ENCODE measurements around the gene TXNRD2.
"Not testable (repeated sequence)": the region's sequence is repeated elsewhere in the genome, so short reads cannot be mapped to it uniquely, and the experiment has no call there.

Gene TXNRD2

GRCh38 chr22:19840059-19840458 lies 101.6 kb downstream of the TXNRD2 start:
- DNase-seq: no peak

- DNase-seq: no peak
Observed at GRCh38 chr22:19837915-19838314, 103.7 kb downstream of the TXNRD2 start.

DNA sequence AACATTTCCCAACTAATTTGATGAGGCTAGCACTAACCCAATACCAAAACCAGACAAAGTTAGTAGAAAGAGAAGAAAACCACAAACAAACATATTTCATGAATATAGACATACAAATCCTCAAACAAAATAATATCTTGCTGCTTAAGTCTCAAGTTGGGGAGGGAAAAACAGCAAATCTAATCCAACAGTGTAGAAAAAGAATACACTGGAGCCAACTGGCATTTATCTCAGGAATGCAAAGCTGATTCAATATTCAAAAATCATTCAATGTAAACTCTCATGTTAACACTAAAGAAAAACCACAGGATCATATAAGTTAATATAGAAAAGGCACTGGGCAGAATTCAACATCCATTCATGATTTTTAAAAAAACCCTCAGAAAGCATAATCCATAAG lies 105.1 kb downstream of the TXNRD2 start:
- DNase-seq: no peak

DNA sequence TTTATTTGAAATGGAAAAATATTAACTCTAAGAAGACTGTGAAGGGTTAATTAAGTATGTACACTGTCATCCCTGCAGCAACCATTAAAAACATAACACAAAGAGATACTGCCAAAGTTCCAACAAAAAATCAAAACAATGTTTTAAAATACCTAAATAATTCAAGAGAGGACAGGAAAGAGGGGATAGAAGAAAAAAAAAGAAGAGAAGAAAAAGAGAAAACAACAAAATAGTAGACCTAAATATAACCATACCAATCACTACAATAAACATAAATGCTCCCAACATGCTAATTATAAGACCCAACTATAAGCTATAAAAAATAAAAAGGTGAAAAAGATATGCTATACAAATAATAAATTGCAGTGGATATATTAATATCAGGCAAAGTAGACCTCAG lies 107.0 kb downstream of the TXNRD2 start:
- DNase-seq: no peak

- DNase-seq: not testable (repeated sequence)
Observed at GRCh38 chr22:19833327-19833726, 108.3 kb downstream of the TXNRD2 start.

GRCh38 chr22:19832476-19833108 lies 109.0 kb downstream of the TXNRD2 start:
- DNase-seq: no peak

DNA sequence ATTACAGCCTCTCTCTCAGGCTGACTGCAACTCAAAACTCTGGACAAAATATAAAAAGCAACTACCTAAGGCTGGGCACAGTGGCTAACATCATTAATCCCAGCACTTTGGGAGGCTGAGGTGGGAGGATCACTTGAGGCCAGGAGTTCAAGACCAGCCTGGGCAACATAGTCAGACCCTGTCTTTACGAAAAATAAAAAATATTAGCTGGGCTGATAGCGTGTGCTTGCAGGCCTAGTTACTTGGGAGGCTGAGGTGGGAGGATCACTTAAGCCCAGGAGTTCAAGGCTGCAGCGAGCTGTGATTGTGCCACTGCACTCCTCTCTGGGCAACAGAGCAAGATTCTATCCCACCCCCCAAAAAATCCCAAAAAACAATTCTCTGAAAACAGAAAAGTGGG lies 109.6 kb downstream of the TXNRD2 start:
- not testable (repeated sequence) for DNase-seq

GRCh38 chr22:19831016-19831415 lies 110.6 kb downstream of the TXNRD2 start:
- no peak for DNase-seq

DNA sequence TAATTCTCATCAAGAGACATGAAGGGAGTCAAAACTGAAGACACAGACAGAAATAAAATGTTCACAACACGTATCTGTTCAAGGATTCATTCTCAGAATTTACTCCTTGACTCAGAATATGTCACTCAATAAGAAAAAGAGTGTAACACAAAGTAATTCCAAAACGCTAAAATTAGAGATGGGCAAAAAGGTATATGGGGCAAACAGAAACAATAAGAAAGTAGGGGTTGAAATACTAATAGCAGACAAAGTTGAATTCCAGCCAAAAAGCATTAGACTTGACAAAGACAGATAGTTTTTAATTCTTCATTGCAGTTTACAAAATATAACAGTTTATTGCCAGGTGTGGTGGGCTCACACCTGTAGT lies 113.6 kb downstream of the TXNRD2 start:
- DNase-seq: no peak

DNA sequence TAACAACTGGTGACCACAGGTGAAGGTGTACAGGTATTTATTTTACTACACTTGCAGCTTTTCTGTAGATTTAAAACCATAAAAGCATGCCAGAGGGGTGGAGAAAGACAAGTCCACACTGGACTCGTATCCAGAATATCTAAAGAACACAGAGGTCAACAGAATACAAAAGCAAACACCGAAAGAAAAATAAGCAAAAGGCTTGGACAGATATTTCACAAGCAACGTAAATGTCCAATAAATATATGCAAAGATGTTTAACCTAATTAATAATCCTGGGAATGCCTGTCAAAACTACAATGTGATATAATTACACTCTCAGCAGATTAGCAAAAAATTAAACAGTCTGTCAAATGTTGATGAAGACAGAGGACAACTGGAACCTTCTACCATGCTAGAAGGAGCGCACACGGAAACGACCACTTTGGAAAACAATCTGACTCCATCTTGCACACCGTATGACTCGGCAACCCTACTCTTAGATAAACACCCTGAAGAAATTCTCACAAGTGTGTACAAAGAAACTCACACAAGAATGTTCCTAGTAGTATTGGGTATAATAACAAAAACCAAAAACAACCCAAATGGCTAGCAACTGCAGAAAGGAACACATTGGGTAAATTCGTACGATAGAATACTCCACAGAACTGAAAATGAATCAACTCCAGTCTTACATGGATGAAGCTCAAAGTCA lies 114.1 kb downstream of the TXNRD2 start:
- DNase-seq: no peak

DNA sequence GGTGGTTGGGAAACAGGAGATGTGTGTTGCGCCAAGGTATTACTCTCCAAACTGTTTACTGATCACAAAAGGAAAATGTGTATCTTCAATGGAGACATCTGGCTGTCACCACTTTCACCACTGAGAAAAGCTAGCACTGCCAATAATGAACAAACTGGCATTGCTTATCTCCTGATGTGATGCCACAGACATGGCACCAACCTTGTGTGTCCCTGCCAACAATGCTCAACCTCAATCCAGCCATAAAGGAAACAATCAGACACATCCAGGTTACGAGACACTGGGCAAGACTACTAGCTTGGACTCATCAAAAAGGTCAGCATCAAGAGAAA lies 115.0 kb downstream of the TXNRD2 start:
- no peak for DNase-seq

DNA sequence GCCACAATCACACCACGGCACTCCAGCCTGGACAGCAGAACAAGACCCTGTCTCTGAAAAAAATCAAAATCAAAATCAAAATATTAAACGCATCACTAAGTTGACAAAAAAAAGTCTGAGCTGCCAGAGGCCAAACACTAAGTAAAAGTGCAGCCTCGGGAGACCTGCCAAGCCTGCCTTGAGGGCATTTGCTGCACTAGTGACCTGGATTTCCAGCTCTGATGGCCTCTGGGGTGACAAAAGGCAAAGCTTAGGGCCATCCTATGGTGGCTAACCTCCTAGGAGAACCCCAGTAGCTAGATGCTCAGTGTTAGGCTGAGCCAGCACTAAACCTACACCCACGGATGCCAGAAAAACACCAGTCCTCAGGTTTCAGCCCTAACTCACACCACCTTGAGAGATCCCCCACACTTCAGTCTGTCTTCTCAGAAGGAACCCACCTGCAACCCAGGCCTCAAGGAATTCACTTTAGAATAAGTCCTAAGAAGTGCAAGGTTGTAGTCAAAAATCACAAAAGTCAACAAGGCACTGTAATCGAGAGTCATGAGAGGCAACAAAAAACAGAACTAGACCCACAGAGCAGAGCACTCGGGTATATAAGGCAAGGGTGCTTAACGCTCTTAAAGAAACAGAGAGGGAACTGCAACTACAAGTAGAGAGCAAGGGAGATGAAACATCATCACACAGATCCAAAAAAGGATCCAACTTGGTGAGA lies 115.6 kb downstream of the TXNRD2 start:
- no peak for DNase-seq
